HEK293 (cell line): Measurements from ENCODE around the gene EYS.

Experiments
- SETDB1 ChIP-seq: IDR thresholded peaks from one replicate; pipeline ENCODE4 v1.6.1; 2017; ENCODE audit warnings: mild to moderate bottlenecking, low read length, moderate library complexity, mixed read lengths; ENCODE audit not compliant: insufficient read length
- TRIM28 ChIP-seq: IDR thresholded peaks from 2 replicates; pipeline ENCODE4 v1.6.1; 2011; ENCODE audit warnings: low read length, control low read depth, borderline replicate concordance
- ZBTB1 ChIP-seq: fragments of 450-650 bp; formaldehyde crosslinking; IDR thresholded peaks from 2 replicates; pipeline ENCODE4 v1.5.1; 2016; ENCODE audit warnings: missing biosample characterization, missing genetic modification characterization

GRCh38 chr6:63964366-63964765, 1742.7 kb downstream of the EYS start:
- TF ChIP-seq SETDB1: no peak
- no peak for TF ChIP-seq ZBTB1
- no peak for TF ChIP-seq TRIM28
